Forelimb muscle (tissue), 1 donor: ENCODE measurements around the gene SERPINH1. TPM values are rescaled to one million over a fixed set of nuclear protein-coding genes. Genes with fewer than 3 reads are reported as not detected.
"Not testable (repeated sequence)": the region's sequence is repeated elsewhere in the genome, so short reads cannot be mapped to it uniquely, and the experiment has no call there.

Experiments used
- DNase-seq: peaks from one replicate; pipeline ENCODE4 v3.0.0-alpha.2; 2013; ENCODE audit warnings: low read depth
- polyA plus RNA-seq: library from polyadenylated mRNA; unstranded; fragments of 120-200 nt; gene quantifications from one replicate; pipeline ENCODE4 v1.2.1, GENCODE V29; 2013; ENCODE audit not compliant: insufficient read length

SERPINH1 gene
- polyA plus RNA-seq, 1 donor: 274 TPM

GRCh38 chr11:75572744-75573143 is 10.7 kb downstream of the SERPINH1 start:
- no peak for DNase-seq

GRCh38 chr11:75574698-75575602 is 12.9 kb downstream of the SERPINH1 start:
- no peak for DNase-seq

GRCh38 chr11:75576017-75576416 is 14.0 kb downstream of the SERPINH1 start:
- no peak for DNase-seq

- no peak for DNase-seq
Measured at GRCh38 chr11:75576499-75576918, 14.5 kb downstream of the SERPINH1 start.

GRCh38 chr11:75577207-75577606 is 15.2 kb downstream of the SERPINH1 start:
- DNase-seq: no peak

GRCh38 chr11:75578977-75579376 is 16.9 kb downstream of the SERPINH1 start:
- DNase-seq: no peak

- no peak for DNase-seq
Measured at GRCh38 chr11:75579841-75580240, 17.8 kb downstream of the SERPINH1 start.

GRCh38 chr11:75582506-75582894 is 20.4 kb downstream of the SERPINH1 start:
- no peak for DNase-seq

- no peak for DNase-seq
Measured at GRCh38 chr11:75582895-75583717, 21.1 kb downstream of the SERPINH1 start.

GRCh38 chr11:75583718-75584658 is 21.9 kb downstream of the SERPINH1 start:
- peak; percentile 74 for DNase-seq

- not testable (repeated sequence) for DNase-seq
Measured at GRCh38 chr11:75584659-75585292, 22.7 kb downstream of the SERPINH1 start.

GRCh38 chr11:75585293-75585670 is 23.2 kb downstream of the SERPINH1 start:
- no peak for DNase-seq

- no peak for DNase-seq
Measured at GRCh38 chr11:75586395-75586794, 24.3 kb downstream of the SERPINH1 start.

- no peak for DNase-seq
Measured at GRCh38 chr11:75588051-75588481, 26.0 kb downstream of the SERPINH1 start.

GRCh38 chr11:75589051-75589450 is 27.0 kb downstream of the SERPINH1 start:
- no peak for DNase-seq

- no peak for DNase-seq
Measured at GRCh38 chr11:75589933-75590332, 27.9 kb downstream of the SERPINH1 start.

- no peak for DNase-seq
Measured at GRCh38 chr11:75591371-75591770, 29.3 kb downstream of the SERPINH1 start.

- DNase-seq: no peak
Measured at GRCh38 chr11:75591966-75592365, 29.9 kb downstream of the SERPINH1 start.

GRCh38 chr11:75592715-75593114 is 30.7 kb downstream of the SERPINH1 start:
- DNase-seq: no peak

- no peak for DNase-seq
Measured at GRCh38 chr11:75593286-75593915, 31.3 kb downstream of the SERPINH1 start.
